GM21360 (cell line): ENCODE measurements around the gene FGF10.

Source experiments
- ATAC-seq: cut with Tn5 transposase; IDR thresholded peaks from one replicate; pipeline ENCODE4 v1.9.1; 2021; ENCODE audit warnings: mild to moderate bottlenecking, moderate library complexity; ENCODE audit not compliant: unreplicated experiment

FGF10 gene

GRCh38 chr5:44389090-44389822, at the start of gene FGF10:
Gene FGF10 (minus strand): TSS chr5:44389420. CDS start chr5:44388682, 738 bp downstream.
- ATAC-seq = no peak

GRCh38 chr5:44426944-44427343, 37.7 kb upstream of the FGF10 start:
- ATAC-seq = no peak

- no peak for ATAC-seq
Measured at GRCh38 chr5:44412286-44412685, 23.1 kb upstream of the FGF10 start.

GRCh38 chr5:44402084-44402483, 12.9 kb upstream of the FGF10 start:
- no peak for ATAC-seq

- no peak for ATAC-seq
Measured at GRCh38 chr5:44401611-44402010, 12.4 kb upstream of the FGF10 start.

- ATAC-seq = no peak
Measured at GRCh38 chr5:44398382-44398781, 9.2 kb upstream of the FGF10 start.

- ATAC-seq = no peak
Measured at GRCh38 chr5:44396312-44396711, 7.1 kb upstream of the FGF10 start.

- no peak for ATAC-seq
Measured at GRCh38 chr5:44390351-44390750, 1.1 kb upstream of the FGF10 start.

- no peak for ATAC-seq
Measured at GRCh38 chr5:44389823-44390143, 563 bp upstream of the FGF10 start.

GRCh38 chr5:44388321-44389089, 715 bp downstream of the FGF10 start:
- no peak for ATAC-seq

- no peak for ATAC-seq
Measured at GRCh38 chr5:44387921-44388320, 1.3 kb downstream of the FGF10 start.

GRCh38 chr5:44387406-44387805, 1.8 kb downstream of the FGF10 start:
- ATAC-seq = no peak

- ATAC-seq = no peak
Measured at GRCh38 chr5:44385291-44385900, 3.8 kb downstream of the FGF10 start.

- ATAC-seq = no peak
Measured at GRCh38 chr5:44384816-44385215, 4.4 kb downstream of the FGF10 start.

- no peak for ATAC-seq
Measured at GRCh38 chr5:44382894-44383293, 6.3 kb downstream of the FGF10 start.

GRCh38 chr5:44377057-44377456, 12.2 kb downstream of the FGF10 start:
- no peak for ATAC-seq

- no peak for ATAC-seq
Measured at GRCh38 chr5:44372028-44372427, 17.2 kb downstream of the FGF10 start.

- no peak for ATAC-seq
Measured at GRCh38 chr5:44367203-44367602, 22.0 kb downstream of the FGF10 start.

GRCh38 chr5:44365345-44365744, 23.9 kb downstream of the FGF10 start:
- ATAC-seq = no peak

GRCh38 chr5:44364097-44364496, 25.1 kb downstream of the FGF10 start:
- ATAC-seq = no peak

GRCh38 chr5:44361342-44362001, 27.7 kb downstream of the FGF10 start:
- ATAC-seq = no peak

GRCh38 chr5:44360919-44361318, 28.3 kb downstream of the FGF10 start:
- ATAC-seq = no peak
